HFFc6 (cell line): ENCODE results near the gene ATP9B. TPM values are rescaled to one million over a fixed set of nuclear protein-coding genes. Genes with fewer than 3 reads are reported as not detected.

Source experiments
- DNase-seq: peaks from one replicate; pipeline ENCODE4 v3.0.0-alpha.2; 2018
- H3K27ac Mint-ChIP-seq: 2 replicates; pipeline ENCODE4 v1.8.0; 2020; ENCODE audit warnings: mild to moderate bottlenecking, mixed read lengths
- H3K27me3 Mint-ChIP-seq: 2 replicates; pipeline ENCODE4 v1.8.0; 2021; ENCODE audit warnings: mild to moderate bottlenecking, moderate library complexity, mixed read lengths; ENCODE audit not compliant: insufficient read depth
- H3K36me3 Mint-ChIP-seq: 2 replicates; pipeline ENCODE4 v1.8.0; 2021; ENCODE audit warnings: low read depth, mixed read lengths
- H3K4me1 Mint-ChIP-seq: 2 replicates; pipeline ENCODE4 v1.8.0; 2020; ENCODE audit warnings: low read depth, mixed read lengths
- H3K4me3 Mint-ChIP-seq: 2 replicates; pipeline ENCODE4 v1.8.0; 2020; ENCODE audit warnings: mild to moderate bottlenecking, moderate library complexity, mixed read lengths
- H3K9me3 Mint-ChIP-seq: 2 replicates; pipeline ENCODE4 v1.8.0; 2020; ENCODE audit warnings: mild to moderate bottlenecking, mixed read lengths
- CTCF ChIP-seq: fragments of 200-600 bp; sonication (generic); IDR thresholded peaks from 2 replicates; pipeline ENCODE4 v1.5.0; 2021; ENCODE audit warnings: antibody characterized with exemption, mild to moderate bottlenecking
- total RNA-seq, 6 experiments: library from RNA; stranded (reverse); fragmentation: NEBNext Ultra II Directional; extraction: Animal tissue kit (Norgen Biotek cat#: 25700); gene quantifications; 2 replicates in 1 of 6; 3 replicates in 5 of 6; pipeline ENCODE4 v1.2.3, GENCODE V29; 2021

The ATP9B gene
- total RNA-seq, 6 experiments from 2014 or later, result 9.0 to 11.2 (median 10.5) TPM

GRCh38 chr18:79416022-79416676 lies 347.0 kb downstream of the ATP9B start:
- Mint-ChIP-seq H3K27ac (no peak overlapping the region), H3K36me3 (peaks cover 4% of the 10 kb centered on the region; the same call in 1 of the 2 replicates), H3K4me1 (no peaks in the 10 kb centered on the region), H3K27me3 (peaks cover 3% of the 10 kb centered on the region; the same call in 1 of the 2 replicates), H3K9me3 (peaks cover 18% of the 10 kb centered on the region; the same call in 1 of the 2 replicates), H3K4me3 (no peak overlapping the region)
- DNase-seq, result no peak
- TF ChIP-seq CTCF, result no peak

GRCh38 chr18:79416677-79417052 lies 347.5 kb downstream of the ATP9B start:
- H3K9me3 Mint-ChIP-seq, result peaks cover 15% of the 10 kb centered on the region; the same call in 1 of the 2 replicates
- no peak overlapping the region for H3K27ac Mint-ChIP-seq
- no peak for TF ChIP-seq CTCF
- H3K36me3 Mint-ChIP-seq, result peaks cover 4% of the 10 kb centered on the region; the same call in 1 of the 2 replicates
- peaks cover 3% of the 10 kb centered on the region; the same call in 1 of the 2 replicates for H3K27me3 Mint-ChIP-seq
- H3K4me3 Mint-ChIP-seq, result no peak overlapping the region
- H3K4me1 Mint-ChIP-seq, result no peaks in the 10 kb centered on the region
- DNase-seq, result no peak

- peaks cover 13% of the 10 kb centered on the region; the same call in 1 of the 2 replicates for H3K9me3 Mint-ChIP-seq
- H3K36me3 Mint-ChIP-seq, result peaks cover 4% of the 10 kb centered on the region; the same call in 1 of the 2 replicates
- no peak overlapping the region for H3K27ac Mint-ChIP-seq
- H3K4me3 Mint-ChIP-seq, result no peak overlapping the region
- no peak for DNase-seq
- no peak for TF ChIP-seq CTCF
- H3K27me3 Mint-ChIP-seq, result peaks cover 5% of the 10 kb centered on the region
- no peaks in the 10 kb centered on the region for H3K4me1 Mint-ChIP-seq
Measured at GRCh38 chr18:79418236-79418635, 349.0 kb downstream of the ATP9B start.

GRCh38 chr18:79418642-79419041 lies 349.4 kb downstream of the ATP9B start:
- Mint-ChIP-seq H3K27ac (no peak overlapping the region), H3K36me3 (peaks cover 4% of the 10 kb centered on the region; the same call in 1 of the 2 replicates), H3K4me3 (no peak overlapping the region), H3K27me3 (peaks cover 5% of the 10 kb centered on the region), H3K4me1 (no peaks in the 10 kb centered on the region), H3K9me3 (peaks cover 9% of the 10 kb centered on the region; the same call in 1 of the 2 replicates)
- no peak for TF ChIP-seq CTCF
- no peak for DNase-seq

- no peak overlapping the region for H3K4me3 Mint-ChIP-seq
Measured at GRCh38 chr18:79420033-79420745, 351.0 kb downstream of the ATP9B start.

More at GRCh38 chr18:79420033-79420745, 351.0 kb downstream of the ATP9B start:
- no peaks in the 10 kb centered on the region for H3K4me1 Mint-ChIP-seq
- TF ChIP-seq CTCF, result no peak
- H3K27me3 Mint-ChIP-seq, result peaks cover 7% of the 10 kb centered on the region
- no peak overlapping the region for H3K27ac Mint-ChIP-seq
- no peak for DNase-seq
- peaks cover 14% of the 10 kb centered on the region for H3K36me3 Mint-ChIP-seq
- H3K9me3 Mint-ChIP-seq, result peaks cover 20% of the 10 kb centered on the region
